K562 (cell line): ENCODE data around the gene EXOC2. TPM values are rescaled to one million over a fixed set of nuclear protein-coding genes. Genes with fewer than 3 reads are reported as not detected.
A peak's percentile ranks its signal among the peaks of the same experiment; 100 is the strongest.

Experiments used
- ATAC-seq: fragments of 200-7000 bp; cut with Tn5 transposase; 3 replicates; pipeline ENCODE4 v1.9.1; 2020; ENCODE audit warnings: moderate library complexity
- Bru-seq: library from RNA; stranded (reverse); fragments of 400-500 nt; gene quantifications from one replicate; lab custom pipeline; 2021; lab: Mats Ljungman, UMichigan
- BruChase-seq, 2 experiments: library from RNA; stranded (reverse); fragments of 400-500 nt; gene quantifications; one replicate each; lab custom pipeline; 2021; lab: Mats Ljungman, UMichigan
- BruUV-seq: library from RNA; stranded (reverse); fragments of 400-500 nt; replicated peaks from 2 replicates; lab custom pipeline; 2021; lab: Mats Ljungman, UMichigan
- CTCF ChIA-PET: fragments of 300-600 bp; formaldehyde crosslinking; extraction: SDS; loops from one replicate; lab custom pipeline; 2021; ENCODE audit warnings: low intra/inter-chr PET ratio; lab: Yijun Ruan, JAX
- POLR2A ChIA-PET: fragments of 300-600, 350-650 bp; sonication (Branson Sonifier 250); formaldehyde crosslinking; extraction: SDS; loops from one replicate; lab custom pipeline; 2021; ENCODE audit warnings: antibody characterized with exemption, inconsistent platforms; lab: Yijun Ruan, JAX
- DNase-seq, 4 experiments: peaks; one replicate each; pipeline versions ENCODE4 v3.0.0 to v3.0.0-alpha.2; 2011 to 2018; ENCODE audit warnings: low spot score in 3 of 4, mixed read lengths in 3 of 4; ENCODE audit errors: extremely low read depth in 1 of 4
- FAIRE-seq: peaks from 2 replicates; lab custom pipeline; 2011; peaks lifted over from hg19 to GRCh38; lab: Jason Lieb, UNC
- H2AFZ ChIP-seq: 2 replicates; pipeline ENCODE4 v1.6.0; 2011; ENCODE audit warnings: low read depth, low read length, control low read depth, inconsistent platforms
- H3K27ac ChIP-seq: fragments of 200-600 bp; 3 replicates; pipeline ENCODE4 v1.8.0; 2011; ENCODE audit warnings: low read depth, mild to moderate bottlenecking, control low read depth, inconsistent platforms, low read length, moderate library complexity, mixed read lengths; ENCODE audit errors: extremely low read depth
- H3K27me3 ChIP-seq, 2 experiments: fragments of 300-600 bp in 1 of 2; 2 replicates in 1 of 2; 3 replicates in 1 of 2; pipeline versions ENCODE4 v1.6.0 to v1.8.0; 2011; ENCODE audit warnings: inconsistent platforms in 2 of 2, low read length in 2 of 2, mild to moderate bottlenecking in 1 of 2, mixed read lengths in 1 of 2, moderate library complexity in 1 of 2; ENCODE audit not compliant: control insufficient read depth in 2 of 2, insufficient read depth in 2 of 2
- H3K36me3 ChIP-seq: fragments of 300-600 bp; 3 replicates; pipeline ENCODE4 v1.8.0; 2011; ENCODE audit warnings: mild to moderate bottlenecking, low read length, inconsistent platforms; ENCODE audit not compliant: control insufficient read depth, insufficient read depth
- H3K4me1 ChIP-seq, 2 experiments: fragments of 200-600 bp in 1 of 2; replicated peaks in 1 of 2; 2 replicates in 1 of 2; 3 replicates in 1 of 2; pipeline versions ENCODE4 v1.5.1 to v1.8.0; 2011; ENCODE audit warnings: inconsistent platforms in 2 of 2, low read length in 2 of 2, mild to moderate bottlenecking in 1 of 2, mixed read lengths in 1 of 2, moderate library complexity in 1 of 2; ENCODE audit not compliant: control insufficient read depth in 2 of 2, insufficient read depth in 2 of 2
- H3K4me2 ChIP-seq: 2 replicates; pipeline ENCODE4 v1.6.1; 2011; ENCODE audit warnings: low read length, control low read depth, inconsistent platforms, mixed read lengths; ENCODE audit not compliant: insufficient read depth
- H3K4me3 ChIP-seq: fragments of 200-600 bp; sonication (generic), shearing (Covaris generic); 2 replicates; pipeline ENCODE4 v1.5.1; 2016; ENCODE audit warnings: control low read depth, inconsistent platforms
- H3K79me2 ChIP-seq: fragments of 200-600 bp; 3 replicates; pipeline ENCODE4 v1.8.0; 2011; ENCODE audit warnings: low read length, inconsistent platforms; ENCODE audit not compliant: control insufficient read depth, insufficient read depth
- H3K9ac ChIP-seq, 2 experiments: 2 replicates each; pipeline versions ENCODE4 v1.6.0 to v1.6.1; 2011; ENCODE audit warnings: low read depth in 2 of 2, low read length in 2 of 2, control low read depth in 1 of 2, inconsistent platforms in 1 of 2, mild to moderate bottlenecking in 1 of 2, mixed read lengths in 1 of 2; ENCODE audit not compliant: insufficient read depth in 1 of 2
- H3K9me1 ChIP-seq: one replicate; pipeline ENCODE4 v1.6.0; 2011; ENCODE audit warnings: inconsistent platforms, mild to moderate bottlenecking, low read length, moderate library complexity; ENCODE audit not compliant: control insufficient read depth, insufficient read depth
- H3K9me3 ChIP-seq: replicated peaks from 2 replicates; pipeline ENCODE4 v1.5.1; 2011; ENCODE audit warnings: low read depth, low read length, inconsistent platforms; ENCODE audit not compliant: control insufficient read depth, insufficient read depth
- H4K20me1 ChIP-seq: replicated peaks from 2 replicates; pipeline ENCODE4 v1.6.1; 2011; ENCODE audit warnings: low read length, inconsistent platforms, mixed read lengths; ENCODE audit not compliant: control insufficient read depth, insufficient read depth
- E2F1 ChIP-seq: sonication (generic); formaldehyde crosslinking; IDR thresholded peaks from 2 replicates; pipeline ENCODE4 v1.8.1; 2023; ENCODE audit warnings: mild to moderate bottlenecking, missing genetic modification reagents, moderate library complexity
- GABPA ChIP-seq: fragments of 200-800 bp; sonication (Bioruptor generic); conservative IDR thresholded peaks from 2 replicates; pipeline ENCODE4 v1.6.1; 2016; ENCODE audit warnings: low read depth, missing genetic modification characterization, missing compliant biosample characterization
- HBP1 ChIP-seq: fragments of 450-650 bp; formaldehyde crosslinking; IDR thresholded peaks from 2 replicates; pipeline ENCODE4 v1.4.0; 2022; ENCODE audit warnings: missing genetic modification characterization
- LEF1 ChIP-seq: fragments of 450-650 bp; IDR thresholded peaks from 2 replicates; pipeline ENCODE4 v1.6.1; 2016; ENCODE audit warnings: mild to moderate bottlenecking
- MTA1 ChIP-seq: fragments of 450-650 bp; IDR thresholded peaks from 2 replicates; pipeline ENCODE4 v1.6.1; 2017; ENCODE audit warnings: borderline replicate concordance
- MTA2 ChIP-seq: fragments of 450-650 bp; IDR thresholded peaks from 2 replicates; pipeline ENCODE4 v1.6.1; 2016; ENCODE audit warnings: low read depth
- NONO ChIP-seq, 2 experiments: fragments of 200-400 bp in 1 of 2; fragments of 450-650 bp in 1 of 2; formaldehyde crosslinking in 1 of 2; IDR thresholded peaks; 2 replicates each; pipeline ENCODE4 v1.6.1; 2017; ENCODE audit warnings: low read depth in 2 of 2, mild to moderate bottlenecking in 2 of 2, moderate library complexity in 2 of 2, low read length in 1 of 2
- NR2F6 ChIP-seq: fragments of 450-650 bp; formaldehyde crosslinking; IDR thresholded peaks from 2 replicates; pipeline ENCODE4 v1.4.0; 2020; ENCODE audit warnings: mild to moderate bottlenecking
- NR4A1 ChIP-seq, 2 experiments: fragments of 250-450 bp in 1 of 2; fragments of 450-650 bp in 1 of 2; sonication (Bioruptor Pico) in 1 of 2; IDR thresholded peaks; 2 replicates each; pipeline versions ENCODE4 v1.4.0 to v1.6.1; 2016 to 2020; ENCODE audit warnings: mild to moderate bottlenecking in 2 of 2, missing compliant biosample characterization in 1 of 2, missing genetic modification characterization in 1 of 2, moderate library complexity in 1 of 2
- RCOR1 ChIP-seq, 2 experiments: IDR thresholded peaks; 2 replicates each; pipeline ENCODE4 v1.6.1; 2012; ENCODE audit warnings: low read depth in 2 of 2, low read length in 2 of 2, borderline replicate concordance in 1 of 2, improper control_type of control experiment in 1 of 2
- ZKSCAN8 ChIP-seq: fragments of 200-800 bp; sonication (Bioruptor generic); IDR thresholded peaks from 2 replicates; pipeline ENCODE4 v1.6.1; 2016; ENCODE audit warnings: missing genetic modification characterization, missing compliant biosample characterization
- ZNF584 ChIP-seq: fragments of 200-800 bp; sonication (Bioruptor generic); IDR thresholded peaks from 2 replicates; pipeline ENCODE4 v1.6.1; 2016; ENCODE audit warnings: low read depth, mild to moderate bottlenecking, missing genetic modification characterization, missing compliant biosample characterization
- WGBS: fragments of 100-300 bp; shearing (Covaris generic); methylation state at CpG from one replicate; pipeline ENCODE4 v1.1.6; 2016; ENCODE audit warnings: low coverage, mixed read lengths; ENCODE audit not compliant: insufficient coverage; ENCODE audit errors: missing lambda C conversion rate; 5-methylcytosine and 5-hydroxymethylcytosine counted together
- in situ Hi-C: fragments of 300-500 bp; cut with MboI; formaldehyde crosslinking; loops from 4 replicates; pipeline ENCODE4 v1.15.0; 2018; ENCODE audit warnings: inconsistent platforms, mixed read lengths
- intact Hi-C: fragments of 100-400 bp; cut with micrococcal nuclease; formaldehyde crosslinking; loops from 2 replicates; pipeline ENCODE4 v1.14.2; 2022
- long read RNA-seq, 3 experiments: library from polyadenylated mRNA in 2 of 3; library from RNA in 1 of 3; unstranded in 2 of 3; stranded (forward) in 1 of 3; transcript quantifications; one replicate each; pipeline ENCODE4 v2.0.0, GENCODE V29; 2019 to 2022
- polyA minus RNA-seq, 3 experiments: library from RNA; depleted of rRNA, polyadenylated mRNA; stranded (reverse); fragments of >200 nt; gene quantifications; 2 replicates each; pipeline ENCODE4 v1.2.3, GENCODE V29; 2011
- polyA plus RNA-seq, 8 experiments: library from polyadenylated mRNA; depleted of rRNA in 4 of 8; stranded (reverse) in 5 of 8; unstranded in 3 of 8; fragments of >200 nt; fragmentation: Nextera tagmentation in 2 of 8; fragmentation: Illumina TruSeq in 1 of 8; extraction: Ambion mirVana in 2 of 8; extraction: Trizol in 1 of 8; gene quantifications; 2 replicates each; pipeline versions ENCODE4 v1.2.1 to v1.2.3, GENCODE V29; 2011 to 2014; ENCODE audit warnings: inconsistent platforms in 1 of 8, missing spikeins in 1 of 8
- total RNA-seq, 7 experiments: library from RNA; depleted of rRNA in 6 of 7; stranded (reverse); fragments of >200 nt in 6 of 7; fragmentation: Illumina TruSeq in 2 of 7; extraction: Trizol in 2 of 7; gene quantifications; 2 replicates each; pipeline versions ENCODE4 v1.2.1 to v1.2.3, GENCODE V29; 2011 to 2021; ENCODE audit warnings: low replicate concordance in 1 of 7

EXOC2 gene
- 29.0 and 54.6 TPM in 2 replicates for total RNA-seq (2011; cell fraction: chromatin; rRNA removed; ENCODE audit: low replicate concordance)
- total RNA-seq (2011; cell fraction: nucleolus; rRNA removed) = 15.0 and 20.5 TPM in 2 replicates
- 22.8 and 25.9 TPM in 2 replicates for total RNA-seq (2011; cell fraction: nucleoplasm; rRNA removed)
- total RNA-seq (2014; rRNA removed) = 20.8 and 23.0 TPM in 2 replicates
- total RNA-seq (2014; rRNA removed; fragmentation: Illumina TruSeq; extraction: Trizol) = 27.9 and 28.6 TPM in 2 replicates
- total RNA-seq (2015; rRNA removed; fragmentation: Illumina TruSeq; extraction: Trizol) = 24.1 and 27.4 TPM in 2 replicates
- 24.4 and 24.7 TPM in 2 replicates for total RNA-seq (2021)
- polyA plus RNA-seq (2011; rRNA removed) = 22.5 and 30.2 TPM in 2 replicates
- polyA plus RNA-seq (2011; cell fraction: cytosol; rRNA removed) = 17.0 and 18.6 TPM in 2 replicates
- polyA plus RNA-seq (2011; cell fraction: nucleus; rRNA removed) = 18.1 and 20.1 TPM in 2 replicates
- polyA plus RNA-seq (2012) = 20.4 TPM in 2 replicates
- 20.2 and 24.2 TPM in 2 replicates for polyA plus RNA-seq (2014; fragmentation: Illumina TruSeq; extraction: Trizol)
- polyA plus RNA-seq (2014; fragmentation: Nextera tagmentation; extraction: Ambion mirVana) = 10 to 100 TPM; 12.2 to 18.0 TPM
- polyA plus RNA-seq (2014; rRNA removed) = 17.0 and 23.6 TPM in 2 replicates
- polyA minus RNA-seq (2011; rRNA and poly(A)+ RNA removed) = 66.5 and 74.5 TPM in 2 replicates
- polyA minus RNA-seq (2011; cell fraction: cytosol; rRNA and poly(A)+ RNA removed) = 17.9 and 26.4 TPM in 2 replicates
- 22.2 and 34.4 TPM in 2 replicates for polyA minus RNA-seq (2011; cell fraction: nucleus; rRNA and poly(A)+ RNA removed)
- percentile 71 among the genes with signal in this experiment for Bru-seq, nascent RNA
- percentile 69 among the genes with signal in this experiment for BruChase-seq, experiment 1, labeled RNA remaining after a 2-hour chase
- BruChase-seq, experiment 2, labeled RNA remaining after a 6-hour chase = percentile 68 among the genes with signal in this experiment
- long read RNA-seq, experiment 1, full-length matches to known transcripts = 97 of 238 reads
- long read RNA-seq, experiment 1, partial matches to known transcripts = 52 of 238 reads
- long read RNA-seq, experiment 1, other reads (novel, unspliced or antisense) = 89 of 238 reads
- long read RNA-seq, experiment 2, full-length matches to known transcripts = 1 of 15 reads
- long read RNA-seq, experiment 2, partial matches to known transcripts = 1 of 15 reads
- long read RNA-seq, experiment 2, other reads (novel, unspliced or antisense) = 13 of 15 reads
- long read RNA-seq, experiment 3, full-length matches to known transcripts = 6 of 16 reads
- long read RNA-seq, experiment 3, partial matches to known transcripts = 5 of 16 reads
- long read RNA-seq, experiment 3, other reads (novel, unspliced or antisense) = 5 of 16 reads

- Histone ChIP-seq H3K4me1 (peaks cover 7 to 20% of the 10 kb centered on the region in 2 experiments; a peak in 3 of 5 replicates), H3K9ac (peak within 1 kb of the TSS; percentile 65 to 99), H3K27me3 (peaks cover 18 to 27% of the 10 kb centered on the region in 2 experiments), H3K4me3 (peak within 1 kb of the TSS; percentile 88), H4K20me1 (peaks cover 4% of the 10 kb centered on the region), H2AFZ (peak within 1 kb of the TSS; percentile 99), H3K27ac (peak within 1 kb of the TSS; percentile 79), H3K9me1 (no peaks in the 10 kb centered on the region), H3K79me2 (peaks cover 23% of the 10 kb centered on the region), H3K36me3 (peaks cover 13% of the 10 kb centered on the region; the same call in 2 of the 3 replicates), H3K9me3 (no peaks in the 10 kb centered on the region), H3K4me2 (peak within 1 kb of the TSS; percentile 93)
- FAIRE-seq (peak; percentile 48), ATAC-seq (peak; percentile 95), DNase-seq (peak; percentile 89 to 94 (median 93))
- WGBS = 1% methylated on average over 43 of the region's 63 CpGs
- in situ Hi-C loops = no loop called here
- no TSS peak for BruUV-seq
- intact Hi-C loops = no loop called here
- CTCF ChIA-PET = no interaction called here
- POLR2A ChIA-PET = interaction anchor here (0.5 to 1.2 kb wide), 4 partner anchors 9 to 104 kb away, joined by 3 to 7 read pairs (median 3); no protein-coding TSS in a partner anchor
- TF ChIP-seq NONO (IDR thresholded peaks at IDR 0.05; ENCODE audit: low read depth in 2 of 2, low read length in 1 of 2) (peak; percentile 61 to 70; a peak in 2 of 4 replicates), RCOR1 (IDR thresholded peaks at IDR 0.05; ENCODE audit: borderline replicate concordance in 1 of 2, low read depth in 2 of 2, low read length in 2 of 2) (peak; percentile 79 to 82), NR4A1 (CRISPR knock-in tag; IDR thresholded peaks at IDR 0.05) (no peak), NR4A1 (tag; IDR thresholded peaks at IDR 0.05) (no peak), NR2F6 (CRISPR knock-in tag) (no peak), LEF1 (no peak), GABPA (tag) (peak; percentile 97), MTA2 (no peak), ZNF584 (CRISPR knock-in tag) (no peak), HBP1 (CRISPR knock-in tag) (no peak), MTA1 (no peak), E2F1 (CRISPR knock-in tag) (no peak), ZKSCAN8 (CRISPR knock-in tag) (no peak)
Observed at GRCh38 chr6:692858-693722, at the start of gene EXOC2. Gene EXOC2, minus strand, starts transcription at chr6:693139. Its CDS starts 55,321 bp downstream, at chr6:637818.
